Vagina (tissue), 2 donors: Measurements from ENCODE around the gene CHN2.

ENCODE experiments used
- POLR2A ChIP-seq, 2 donors: fragments of 450-650 bp; IDR thresholded peaks; one replicate each; pipeline ENCODE4 v1.6.1; 2017; ENCODE audit warnings: antibody characterized with exemption in 2 of 2, mild to moderate bottlenecking in 2 of 2, moderate library complexity in 2 of 2
- TF ChIP-seq, protein P1 (sequence below), 3 experiments: fragments of 450-650 bp in 2 of 3; fragments of 200-600 bp in 1 of 3; sonication (generic) in 1 of 3; IDR thresholded peaks; one replicate each; pipeline ENCODE4 v1.5.1; 2017 to 2019; ENCODE audit warnings: antibody characterized with exemption in 3 of 3, mild to moderate bottlenecking in 2 of 3, moderate library complexity in 2 of 3

DNA sequence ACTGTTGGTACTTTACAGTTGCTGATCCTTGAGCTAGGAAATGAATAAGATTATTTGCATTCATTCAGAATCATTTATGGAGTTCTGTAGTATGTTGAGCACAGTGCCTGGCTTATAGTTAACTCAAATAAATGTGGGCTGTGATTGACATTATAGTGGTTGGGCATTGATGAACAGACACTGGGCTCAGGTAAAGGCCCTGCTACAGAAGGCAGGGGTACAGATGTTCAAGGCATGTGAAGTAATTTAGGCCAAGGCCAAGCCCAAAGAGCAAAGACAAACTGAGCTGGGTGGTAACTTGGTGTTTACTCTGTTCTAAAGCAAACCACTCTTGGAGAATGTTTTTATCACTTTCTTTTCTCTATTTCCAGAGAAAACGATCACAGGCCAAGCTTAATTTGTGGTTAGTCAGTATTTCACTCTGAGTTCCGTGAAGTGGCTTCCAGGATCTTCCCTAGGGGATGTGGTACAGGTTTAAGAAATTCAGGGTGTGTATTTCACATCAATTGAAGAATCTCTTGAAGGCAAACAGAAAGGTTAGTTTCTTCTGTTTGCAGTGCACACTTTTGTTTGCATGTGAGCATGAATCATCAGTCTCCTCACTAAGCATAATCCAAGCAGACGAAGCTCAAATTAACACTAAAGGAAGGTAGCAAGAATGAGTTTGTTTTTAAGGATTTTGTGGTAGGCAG, 255.1 kb downstream of the CHN2 start:
- TF ChIP-seq, protein P1, sequence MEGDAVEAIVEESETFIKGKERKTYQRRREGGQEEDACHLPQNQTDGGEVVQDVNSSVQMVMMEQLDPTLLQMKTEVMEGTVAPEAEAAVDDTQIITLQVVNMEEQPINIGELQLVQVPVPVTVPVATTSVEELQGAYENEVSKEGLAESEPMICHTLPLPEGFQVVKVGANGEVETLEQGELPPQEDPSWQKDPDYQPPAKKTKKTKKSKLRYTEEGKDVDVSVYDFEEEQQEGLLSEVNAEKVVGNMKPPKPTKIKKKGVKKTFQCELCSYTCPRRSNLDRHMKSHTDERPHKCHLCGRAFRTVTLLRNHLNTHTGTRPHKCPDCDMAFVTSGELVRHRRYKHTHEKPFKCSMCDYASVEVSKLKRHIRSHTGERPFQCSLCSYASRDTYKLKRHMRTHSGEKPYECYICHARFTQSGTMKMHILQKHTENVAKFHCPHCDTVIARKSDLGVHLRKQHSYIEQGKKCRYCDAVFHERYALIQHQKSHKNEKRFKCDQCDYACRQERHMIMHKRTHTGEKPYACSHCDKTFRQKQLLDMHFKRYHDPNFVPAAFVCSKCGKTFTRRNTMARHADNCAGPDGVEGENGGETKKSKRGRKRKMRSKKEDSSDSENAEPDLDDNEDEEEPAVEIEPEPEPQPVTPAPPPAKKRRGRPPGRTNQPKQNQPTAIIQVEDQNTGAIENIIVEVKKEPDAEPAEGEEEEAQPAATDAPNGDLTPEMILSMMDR (IDR thresholded peaks at IDR 0.05): no peak
- no peak for TF ChIP-seq POLR2A (IDR thresholded peaks at IDR 0.05)
